ENCODE results near the gene ARHGAP42.
"Not testable (repeated sequence)": the region's sequence is repeated elsewhere in the genome, so short reads cannot be mapped to it uniquely, and the experiment has no call there.

Gene ARHGAP42

GRCh38 chr11:100687054-100687629, at the start of gene ARHGAP42:
ARHGAP42 (plus strand) TSS chr11:100687288; CDS start chr11:100687679, 391 bp downstream.
- in situ Hi-C loops (cut with MboI; ENCODE audit: low sequenced_read_pairs) = no loop called here

GRCh38 chr11:100637706-100638105, 49.4 kb upstream of the ARHGAP42 start:
- in situ Hi-C loops (cut with MboI; ENCODE audit: low sequenced_read_pairs) = no loop called here

- in situ Hi-C loops (cut with MboI; ENCODE audit: low sequenced_read_pairs) = no loop called here
Observed at GRCh38 chr11:100638648-100639047, 48.4 kb upstream of the ARHGAP42 start.

GRCh38 chr11:100639140-100639539, 47.9 kb upstream of the ARHGAP42 start:
- in situ Hi-C loops (cut with MboI; ENCODE audit: low sequenced_read_pairs) = no loop called here

GRCh38 chr11:100640071-100640470, 47.0 kb upstream of the ARHGAP42 start:
- in situ Hi-C loops (cut with MboI; ENCODE audit: low sequenced_read_pairs) = no loop called here

- in situ Hi-C loops (cut with MboI; ENCODE audit: low sequenced_read_pairs) = no loop called here
Observed at GRCh38 chr11:100640646-100641045, 46.4 kb upstream of the ARHGAP42 start.

GRCh38 chr11:100641456-100641855, 45.6 kb upstream of the ARHGAP42 start:
- in situ Hi-C loops (cut with MboI; ENCODE audit: low sequenced_read_pairs) = no loop called here

- in situ Hi-C loops (cut with MboI; ENCODE audit: low sequenced_read_pairs) = no loop called here
Observed at GRCh38 chr11:100646545-100646944, 40.5 kb upstream of the ARHGAP42 start.

GRCh38 chr11:100647861-100648260, 39.2 kb upstream of the ARHGAP42 start:
- in situ Hi-C loops (cut with MboI; ENCODE audit: low sequenced_read_pairs) = no loop called here

GRCh38 chr11:100663583-100663982, 23.5 kb upstream of the ARHGAP42 start:
- in situ Hi-C loops (cut with MboI; ENCODE audit: low sequenced_read_pairs) = no loop called here

- in situ Hi-C loops (cut with MboI; ENCODE audit: low sequenced_read_pairs) = no loop called here
Observed at GRCh38 chr11:100663996-100664395, 23.1 kb upstream of the ARHGAP42 start.

- in situ Hi-C loops (cut with MboI; ENCODE audit: low sequenced_read_pairs) = not testable (repeated sequence)
Observed at GRCh38 chr11:100666816-100667215, 20.3 kb upstream of the ARHGAP42 start.

GRCh38 chr11:100667449-100667848, 19.6 kb upstream of the ARHGAP42 start:
- in situ Hi-C loops (cut with MboI; ENCODE audit: low sequenced_read_pairs) = no loop called here

- in situ Hi-C loops (cut with MboI; ENCODE audit: low sequenced_read_pairs) = no loop called here
Observed at GRCh38 chr11:100670140-100670539, 16.9 kb upstream of the ARHGAP42 start.

- in situ Hi-C loops (cut with MboI; ENCODE audit: low sequenced_read_pairs) = no loop called here
Observed at GRCh38 chr11:100671471-100671870, 15.6 kb upstream of the ARHGAP42 start.

- in situ Hi-C loops (cut with MboI; ENCODE audit: low sequenced_read_pairs) = no loop called here
Observed at GRCh38 chr11:100672498-100673033, 14.5 kb upstream of the ARHGAP42 start.

- in situ Hi-C loops (cut with MboI; ENCODE audit: low sequenced_read_pairs) = no loop called here
Observed at GRCh38 chr11:100673063-100673462, 14.0 kb upstream of the ARHGAP42 start.

- in situ Hi-C loops (cut with MboI; ENCODE audit: low sequenced_read_pairs) = no loop called here
Observed at GRCh38 chr11:100674212-100674611, 12.9 kb upstream of the ARHGAP42 start.

GRCh38 chr11:100675115-100675650, 11.9 kb upstream of the ARHGAP42 start:
- in situ Hi-C loops (cut with MboI; ENCODE audit: low sequenced_read_pairs) = no loop called here

GRCh38 chr11:100676901-100677300, 10.2 kb upstream of the ARHGAP42 start:
- in situ Hi-C loops (cut with MboI; ENCODE audit: low sequenced_read_pairs) = no loop called here

- in situ Hi-C loops (cut with MboI; ENCODE audit: low sequenced_read_pairs) = no loop called here
Observed at GRCh38 chr11:100677796-100678195, 9.3 kb upstream of the ARHGAP42 start.

GRCh38 chr11:100680070-100680469, 7.0 kb upstream of the ARHGAP42 start:
- in situ Hi-C loops (cut with MboI; ENCODE audit: low sequenced_read_pairs) = no loop called here

- in situ Hi-C loops (cut with MboI; ENCODE audit: low sequenced_read_pairs) = no loop called here
Observed at GRCh38 chr11:100681064-100681502, 6.0 kb upstream of the ARHGAP42 start.
